Measurements from ENCODE around the gene KRTAP5-5. TPM values are rescaled to one million over a fixed set of nuclear protein-coding genes. Genes with fewer than 3 reads are reported as not detected.

The KRTAP5-5 gene
- total and polyA plus RNA-seq, 2 of the 8 experiments (the other 6 are each of a cell fraction or from before 2014, with no cell fraction given): 0.09 TPM; not detected in 1

Other genes with a start within 250 kb of the KRTAP5-5 start
- gene BRSK2, start 239.8 kb upstream of the KRTAP5-5 start, total RNA-seq (2021; fragmentation: NEBNext Ultra II Directional; extraction: Animal tissue kit (Norgen Biotek cat#: 25700)): 26.2 and 27.1 TPM in 2 replicates
- 17.3 and 23.9 TPM in 2 replicates for gene BRSK2, start 239.8 kb upstream of the KRTAP5-5 start, polyA plus RNA-seq (2011; rRNA removed)
- gene MOB2, start 143.0 kb upstream of the KRTAP5-5 start, total RNA-seq (2021; fragmentation: NEBNext Ultra II Directional; extraction: Animal tissue kit (Norgen Biotek cat#: 25700)): 18.3 and 18.6 TPM in 2 replicates
- 28.2 and 28.5 TPM in 2 replicates for gene MOB2, start 143.0 kb upstream of the KRTAP5-5 start, polyA plus RNA-seq (2011; rRNA removed)
- 2.1 and 2.8 TPM in 2 replicates for gene DUSP8, start 57.5 kb upstream of the KRTAP5-5 start, total RNA-seq (2021; fragmentation: NEBNext Ultra II Directional; extraction: Animal tissue kit (Norgen Biotek cat#: 25700))
- 3.6 and 4.1 TPM in 2 replicates for gene DUSP8, start 57.5 kb upstream of the KRTAP5-5 start, polyA plus RNA-seq (2011; rRNA removed)
- not detected in 2 replicates for gene KRTAP5-1, start 44.5 kb upstream of the KRTAP5-5 start, total RNA-seq (2021; fragmentation: NEBNext Ultra II Directional; extraction: Animal tissue kit (Norgen Biotek cat#: 25700))
- gene KRTAP5-1, start 44.5 kb upstream of the KRTAP5-5 start, polyA plus RNA-seq (2011; rRNA removed): not detected in 2 replicates
- not detected in 2 replicates for gene KRTAP5-2, start 31.5 kb upstream of the KRTAP5-5 start, total RNA-seq (2021; fragmentation: NEBNext Ultra II Directional; extraction: Animal tissue kit (Norgen Biotek cat#: 25700))
- gene KRTAP5-2, start 31.5 kb upstream of the KRTAP5-5 start, polyA plus RNA-seq (2011; rRNA removed): not detected in 2 replicates
- gene KRTAP5-3, start 21.3 kb upstream of the KRTAP5-5 start, total RNA-seq (2021; fragmentation: NEBNext Ultra II Directional; extraction: Animal tissue kit (Norgen Biotek cat#: 25700)): not detected in 2 replicates
- not detected in 2 replicates for gene KRTAP5-3, start 21.3 kb upstream of the KRTAP5-5 start, polyA plus RNA-seq (2011; rRNA removed)
- gene KRTAP5-4, start 7.6 kb upstream of the KRTAP5-5 start, total RNA-seq (2021; fragmentation: NEBNext Ultra II Directional; extraction: Animal tissue kit (Norgen Biotek cat#: 25700)): not detected in 2 replicates
- gene KRTAP5-4, start 7.6 kb upstream of the KRTAP5-5 start, polyA plus RNA-seq (2011; rRNA removed): not detected in 2 replicates
- gene KRTAP5-6, start 67.4 kb downstream of the KRTAP5-5 start, total RNA-seq (2021; fragmentation: NEBNext Ultra II Directional; extraction: Animal tissue kit (Norgen Biotek cat#: 25700)): not detected in 2 replicates
- gene KRTAP5-6, start 67.4 kb downstream of the KRTAP5-5 start, polyA plus RNA-seq (2011; rRNA removed): not detected in 2 replicates
- gene IFITM10, start 120.8 kb downstream of the KRTAP5-5 start, total RNA-seq (2021; fragmentation: NEBNext Ultra II Directional; extraction: Animal tissue kit (Norgen Biotek cat#: 25700)): 0.22 and 0.23 TPM in 2 replicates
- 0.08 and 0.14 TPM in 2 replicates for gene IFITM10, start 120.8 kb downstream of the KRTAP5-5 start, polyA plus RNA-seq (2011; rRNA removed)
- gene CTSD, start 134.2 kb downstream of the KRTAP5-5 start, total RNA-seq (2021; fragmentation: NEBNext Ultra II Directional; extraction: Animal tissue kit (Norgen Biotek cat#: 25700)): 169 and 182 TPM in 2 replicates
- 173 and 243 TPM in 2 replicates for gene CTSD, start 134.2 kb downstream of the KRTAP5-5 start, polyA plus RNA-seq (2011; rRNA removed)
- gene SYT8, start 205.2 kb downstream of the KRTAP5-5 start, total RNA-seq (2021; fragmentation: NEBNext Ultra II Directional; extraction: Animal tissue kit (Norgen Biotek cat#: 25700)): not detected in 2 replicates
- gene SYT8, start 205.2 kb downstream of the KRTAP5-5 start, polyA plus RNA-seq (2011; rRNA removed): not detected in 2 replicates
- not detected in 2 replicates for gene TNNI2, start 209.2 kb downstream of the KRTAP5-5 start, total RNA-seq (2021; fragmentation: NEBNext Ultra II Directional; extraction: Animal tissue kit (Norgen Biotek cat#: 25700))
- gene TNNI2, start 209.2 kb downstream of the KRTAP5-5 start, polyA plus RNA-seq (2011; rRNA removed): 0.39 TPM in 1 of 2 replicates, not detected in the other
- gene LSP1, start 223.3 kb downstream of the KRTAP5-5 start, total RNA-seq (2021; fragmentation: NEBNext Ultra II Directional; extraction: Animal tissue kit (Norgen Biotek cat#: 25700)): not detected in 2 replicates
- gene LSP1, start 223.3 kb downstream of the KRTAP5-5 start, polyA plus RNA-seq (2011; rRNA removed): 0.03 TPM in 1 of 2 replicates, not detected in the other